ENCODE measurements around the gene AKR7A3. TPM values are rescaled to one million over a fixed set of nuclear protein-coding genes. Genes with fewer than 3 reads are reported as not detected.
"Not testable (repeated sequence)": the region's sequence is repeated elsewhere in the genome, so short reads cannot be mapped to it uniquely, and the experiment has no call there.

AKR7A3 gene
- total RNA-seq, 4 donors from 2014 or later: 0.50 to 2.4 (median 2.0) TPM

- TF ChIP-seq POLR2A (IDR thresholded peaks at IDR 0.05): no peak
- no peak for TF ChIP-seq CTCF (IDR thresholded peaks at IDR 0.05)
- 92 to 93% methylated on average over 8 to 9 of the region's 9 CpGs for WGBS, 2 donors
- Histone ChIP-seq H3K27me3 (no peaks in the 10 kb centered on the region), H3K36me3 (peaks cover 0 to 22% (median 0%) of the 10 kb centered on the region in 3 donors), H3K4me1 (peaks cover 0 to 18% (median 0%) of the 10 kb centered on the region in 3 donors), H3K27ac (no peak overlapping the region), H3K4me3 (no peak overlapping the region), H3K9me3 (no peaks in the 10 kb centered on the region)
- intact Hi-C loops (cut with DNase I): no loop called here
- no peak for DNase-seq
These were observed 4.7 kb downstream of the AKR7A3 start for GRCh38 chr1:19283891-19284290.

DNA sequence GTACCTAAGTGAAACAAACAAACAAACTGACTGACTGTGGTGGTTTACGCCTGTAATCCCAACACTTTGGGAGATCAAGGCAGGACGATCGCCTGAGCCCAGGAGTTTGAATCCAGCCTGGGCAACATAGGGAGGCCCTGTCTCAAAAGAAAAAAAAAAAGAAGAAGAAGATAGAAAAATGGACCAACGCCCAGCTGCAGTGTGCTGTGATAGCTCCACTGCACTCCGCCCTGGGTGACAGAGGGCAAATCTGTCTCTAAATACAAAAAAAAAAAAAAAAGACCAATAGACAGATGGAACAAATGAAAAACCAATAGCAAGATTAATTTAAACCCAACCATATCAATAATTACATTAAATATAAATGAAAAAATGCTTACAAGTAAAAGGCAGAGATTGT lies 13.9 kb downstream of the AKR7A3 start:
- Histone ChIP-seq H3K4me1 (peaks cover 0 to 16% (median 0%) of the 10 kb centered on the region in 3 donors), H3K27ac (no peak overlapping the region), H3K9me3 (peaks cover 0 to 10% (median 0%) of the 10 kb centered on the region in 3 donors), H3K4me3 (no peak overlapping the region), H3K27me3 (peaks cover 0 to 5% (median 0%) of the 10 kb centered on the region in 4 donors), H3K36me3 (no peaks in the 10 kb centered on the region)
- intact Hi-C loops (cut with DNase I): no loop called here
- WGBS, 2 donors: 90% methylated on average over 5 of the region's 5 CpGs
- TF ChIP-seq POLR2A (IDR thresholded peaks at IDR 0.05) (no peak), CTCF (IDR thresholded peaks at IDR 0.05) (no peak)
- DNase-seq: no peak

DNA sequence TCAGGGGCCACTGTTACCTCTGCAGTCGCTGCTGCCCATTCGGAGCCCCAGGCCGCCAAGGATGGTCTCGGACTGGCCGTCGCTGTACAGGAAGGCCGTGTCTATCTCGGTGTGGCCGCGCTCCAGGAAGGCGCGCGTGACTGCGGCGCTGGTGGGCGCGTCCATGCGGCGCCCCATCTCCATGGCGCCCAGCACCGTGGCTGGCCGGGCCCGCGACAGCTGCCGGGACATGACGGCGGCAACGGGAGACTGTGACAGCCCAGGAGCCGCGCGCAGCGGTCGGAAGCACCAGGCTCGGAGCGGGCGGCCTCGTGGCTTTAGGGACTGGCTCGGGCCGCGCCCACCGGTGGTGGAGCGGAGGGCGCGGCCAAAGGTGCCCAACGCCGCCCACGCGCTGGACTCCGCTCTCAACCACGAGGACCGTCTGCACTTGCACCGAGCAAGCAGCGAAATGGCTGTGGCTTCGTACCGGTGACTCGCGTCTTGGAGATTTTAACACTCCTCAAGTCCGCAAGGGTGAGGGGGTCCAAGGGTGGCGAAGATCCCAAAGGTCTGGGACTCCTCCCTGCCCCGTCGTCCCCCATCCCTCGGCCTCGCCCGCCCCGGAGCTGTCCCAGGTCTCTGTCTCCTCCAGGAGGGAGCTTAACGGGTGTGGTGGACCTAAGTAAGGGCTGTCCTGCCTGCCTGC lies 14.6 kb downstream of the AKR7A3 start:
- WGBS, 2 donors: 10% methylated on average over 9 of the region's 66 CpGs; no CpG with 5 or more reads in 1 of the 2 donors
- H3K9me3 ChIP-seq; H3K36me3 ChIP-seq; H3K27ac ChIP-seq; H3K27me3 ChIP-seq; intact Hi-C loops (cut with DNase I); DNase-seq: not testable (repeated sequence)
- peaks cover 0 to 16% (median 0%) of the 10 kb centered on the region in 3 donors for H3K4me1 ChIP-seq
- peak overlapping the region in 2 of 4 donors; percentile 29 to 44 for H3K4me3 ChIP-seq

DNA sequence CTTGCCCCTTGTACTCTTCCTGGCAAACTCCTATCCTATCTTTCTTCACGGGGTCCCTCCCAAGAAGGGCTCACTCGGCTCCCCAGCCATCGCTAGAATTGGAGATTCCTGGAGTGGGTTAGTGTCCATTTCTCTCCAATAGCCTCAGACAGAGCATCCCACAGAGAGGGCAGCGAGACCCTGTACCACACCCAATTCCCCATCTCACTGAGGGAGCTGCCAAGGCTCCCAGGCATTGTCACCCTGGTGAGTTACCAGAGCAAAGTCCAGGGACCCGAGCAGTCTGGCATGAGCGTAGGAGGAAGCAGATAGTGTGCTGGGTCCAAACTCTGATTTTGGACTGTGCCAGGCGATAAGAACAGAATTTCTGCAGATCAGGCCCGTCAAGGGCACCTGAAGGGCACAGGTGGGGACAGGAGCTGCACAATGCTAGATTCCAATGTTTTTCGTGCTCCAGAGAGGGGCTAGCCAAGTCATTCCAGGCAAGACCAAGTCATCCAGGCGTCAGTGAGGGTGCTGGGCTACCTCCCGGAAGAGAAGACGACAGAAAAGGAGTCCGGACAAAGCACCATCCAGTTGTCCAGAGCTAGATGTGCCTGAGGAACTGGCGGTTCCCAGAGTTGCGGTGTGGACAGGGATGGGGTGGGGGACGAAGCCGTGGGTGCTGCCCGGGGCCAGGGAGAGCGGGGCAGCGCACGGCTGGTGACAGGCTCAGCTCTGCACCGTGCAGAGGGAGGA lies 15.3 kb downstream of the AKR7A3 start:
- WGBS, 2 donors: 85 to 90% methylated on average over 15 to 16 of the region's 22 CpGs
- peaks cover 0 to 16% (median 0%) of the 10 kb centered on the region in 3 donors for H3K4me1 ChIP-seq
- H3K9me3 ChIP-seq: peaks cover 0 to 10% (median 0%) of the 10 kb centered on the region in 3 donors
- no peak overlapping the region for H3K27ac ChIP-seq
- no peaks in the 10 kb centered on the region for H3K36me3 ChIP-seq
- no peak for TF ChIP-seq POLR2A (IDR thresholded peaks at IDR 0.05)
- no peak for TF ChIP-seq CTCF (IDR thresholded peaks at IDR 0.05)
- intact Hi-C loops (cut with DNase I): no loop called here
- H3K4me3 ChIP-seq: peak overlapping the region in 2 of 4 donors; percentile 29 to 44
- no peak for DNase-seq
- peaks cover 0 to 5% (median 0%) of the 10 kb centered on the region in 4 donors for H3K27me3 ChIP-seq

DNA sequence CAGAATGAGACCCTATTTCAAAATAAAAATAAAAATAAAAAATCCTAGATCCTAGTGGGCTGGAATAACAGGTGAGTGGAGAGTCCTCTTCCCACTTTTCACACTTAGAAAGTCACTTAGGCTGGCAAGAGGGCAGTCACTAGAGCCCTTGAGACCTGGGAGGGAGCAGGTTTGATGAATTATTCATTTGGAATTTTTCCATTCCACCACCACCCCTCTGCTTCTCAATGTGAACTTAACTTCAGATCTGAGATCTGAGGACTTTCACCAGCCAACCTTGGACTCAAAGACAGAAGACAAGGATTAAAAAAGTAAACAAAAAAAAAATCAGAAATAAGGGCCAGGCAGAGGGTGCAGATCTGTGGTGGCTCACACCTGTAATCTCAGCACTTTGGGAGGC lies 16.5 kb downstream of the AKR7A3 start:
- H3K9me3 ChIP-seq: peaks cover 0 to 10% (median 0%) of the 10 kb centered on the region in 3 donors
- intact Hi-C loops (cut with DNase I): no loop called here
- H3K4me1 ChIP-seq: peaks cover 0 to 16% (median 0%) of the 10 kb centered on the region in 3 donors
- H3K27ac ChIP-seq: no peak overlapping the region
- H3K36me3 ChIP-seq: no peaks in the 10 kb centered on the region
- DNase-seq: no peak
- no peak for TF ChIP-seq CTCF (IDR thresholded peaks at IDR 0.05)
- no peak for TF ChIP-seq POLR2A (IDR thresholded peaks at IDR 0.05)
- peaks cover 0 to 5% (median 0%) of the 10 kb centered on the region in 4 donors for H3K27me3 ChIP-seq
- H3K4me3 ChIP-seq: no peak overlapping the region

DNA sequence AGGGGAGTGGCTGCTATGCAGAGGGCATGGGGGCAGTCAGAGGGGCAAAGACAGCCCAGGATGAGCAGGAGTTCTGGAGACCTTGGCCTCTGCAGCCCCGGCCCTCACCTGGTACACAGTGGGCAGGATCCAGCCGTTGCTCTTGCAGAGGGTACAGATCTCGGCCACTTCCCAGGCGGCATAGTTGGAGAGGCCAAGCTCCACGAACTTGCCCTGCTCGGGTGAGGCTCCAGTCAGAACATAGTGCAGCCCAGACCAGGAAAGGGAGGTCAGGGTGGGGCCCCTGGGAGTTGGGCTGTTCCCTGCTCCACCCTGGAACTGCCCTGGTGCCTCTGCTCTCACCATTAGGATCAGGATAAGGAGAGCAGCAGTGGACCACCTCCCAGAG lies 18.2 kb downstream of the AKR7A3 start:
- H3K27ac ChIP-seq; intact Hi-C loops (cut with DNase I); H3K36me3 ChIP-seq; H3K4me3 ChIP-seq; H3K9me3 ChIP-seq; DNase-seq; H3K27me3 ChIP-seq: not testable (repeated sequence)
- no CpG with 5 or more reads among the region's 6 CpGs for WGBS, 2 donors
- peaks cover 0 to 16% (median 0%) of the 10 kb centered on the region in 3 donors for H3K4me1 ChIP-seq
